ENCODE results near the gene MPND. TPM values are rescaled to one million over a fixed set of nuclear protein-coding genes. Genes with fewer than 3 reads are reported as not detected.

MPND gene
- polyA plus RNA-seq, 1 of the 3 experiments (the other 2 are of a cell fraction): 21.3 TPM

DNA sequence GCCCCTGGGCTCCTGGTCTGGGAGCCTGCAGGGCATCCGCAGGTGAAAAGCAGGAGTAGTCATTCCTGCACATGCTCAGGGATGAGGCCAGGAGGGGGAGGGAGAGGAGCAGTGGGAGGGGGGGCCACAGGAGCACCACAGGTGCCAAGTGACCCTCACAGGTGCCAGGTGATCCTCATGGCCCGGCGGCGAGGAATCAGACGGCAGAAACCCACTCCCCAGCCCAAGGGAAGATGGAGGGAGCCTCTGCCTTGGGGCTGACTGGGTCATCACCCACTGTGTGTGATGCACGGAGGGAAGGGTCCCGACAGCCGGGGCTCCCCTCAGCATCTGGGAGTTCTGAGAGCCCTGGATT is 29.6 kb downstream of the MPND start:
- WGBS (ENCODE audit: low lambda C conversion rate): 93% methylated on average over 8 of the region's 8 CpGs
- no peak overlapping the region for H3K4me2 ChIP-seq
- POLR2A ChIA-PET: interaction anchor here (0.6 kb wide), 1 partner anchor 81 kb away, joined by 3 read pairs; no protein-coding TSS in a partner anchor
- CTCF ChIA-PET: interaction anchor here (0.9 kb wide), 1 partner anchor 27 kb away, joined by 4 read pairs; the partner anchor contains the start of gene SH3GL1
- H4K20me1 ChIP-seq (ENCODE audit: insufficient read depth): peaks cover 26% of the 10 kb centered on the region; the same call in 1 of the 2 replicates
- no peaks in the 10 kb centered on the region for H3K27me3 ChIP-seq (ENCODE audit: insufficient read depth)
- no peak overlapping the region for H3K9ac ChIP-seq
- no peaks in the 10 kb centered on the region for H3K36me3 ChIP-seq (replicated peaks in 1 of 2; ENCODE audit: control insufficient read depth in 1 of 2, insufficient read depth in 2 of 2, low read length in 1 of 2)
- peak overlapping the region in 1 of 2 experiments; percentile 92; a peak in 2 of 4 replicates for H3K27ac ChIP-seq (ENCODE audit: low read depth in 2 of 2, low read length in 1 of 2)
- H3K9me3 ChIP-seq: no peaks in the 10 kb centered on the region
- H2AFZ ChIP-seq (ENCODE audit: low read depth): no peak overlapping the region
- no peak overlapping the region for H3K4me3 ChIP-seq (ENCODE audit: low read depth in 2 of 2, low read length in 1 of 2)
- TF ChIP-seq EP300 (IDR thresholded peaks at IDR 0.05; ENCODE audit: borderline replicate concordance in 1 of 2, low read depth in 1 of 2, low read length in 1 of 2) (no peak), RXRA (IDR thresholded peaks at IDR 0.05; ENCODE audit: borderline replicate concordance, low read depth) (no peak), GATA2 (CRISPR knock-in tag; IDR thresholded peaks at IDR 0.05) (no peak), EZH2phosphoT487 (IDR thresholded peaks at IDR 0.05; ENCODE audit: borderline replicate concordance, low read depth) (no peak), YY1 (IDR thresholded peaks at IDR 0.05; ENCODE audit: low read depth) (no peak)
- TF ChIP-seq, protein P1, sequence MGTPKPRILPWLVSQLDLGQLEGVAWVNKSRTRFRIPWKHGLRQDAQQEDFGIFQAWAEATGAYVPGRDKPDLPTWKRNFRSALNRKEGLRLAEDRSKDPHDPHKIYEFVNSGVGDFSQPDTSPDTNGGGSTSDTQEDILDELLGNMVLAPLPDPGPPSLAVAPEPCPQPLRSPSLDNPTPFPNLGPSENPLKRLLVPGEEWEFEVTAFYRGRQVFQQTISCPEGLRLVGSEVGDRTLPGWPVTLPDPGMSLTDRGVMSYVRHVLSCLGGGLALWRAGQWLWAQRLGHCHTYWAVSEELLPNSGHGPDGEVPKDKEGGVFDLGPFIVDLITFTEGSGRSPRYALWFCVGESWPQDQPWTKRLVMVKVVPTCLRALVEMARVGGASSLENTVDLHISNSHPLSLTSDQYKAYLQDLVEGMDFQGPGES (IDR thresholded peaks at IDR 0.05; ENCODE audit: low read depth, low read length): no peak
- H3K4me1 ChIP-seq (ENCODE audit: control insufficient read depth in 1 of 2, insufficient read depth in 2 of 2, low read depth in 1 of 2, low read length in 1 of 2): peaks cover 39 to 68% of the 10 kb centered on the region in 2 experiments
- peaks cover 12% of the 10 kb centered on the region for H3F3A ChIP-seq (replicated peaks; ENCODE audit: insufficient read depth)
- H3K9me2 ChIP-seq: no peaks in the 10 kb centered on the region
- H3K79me2 ChIP-seq (ENCODE audit: insufficient read depth): peaks cover 100% of the 10 kb centered on the region
- DNase-seq: no peak

DNA sequence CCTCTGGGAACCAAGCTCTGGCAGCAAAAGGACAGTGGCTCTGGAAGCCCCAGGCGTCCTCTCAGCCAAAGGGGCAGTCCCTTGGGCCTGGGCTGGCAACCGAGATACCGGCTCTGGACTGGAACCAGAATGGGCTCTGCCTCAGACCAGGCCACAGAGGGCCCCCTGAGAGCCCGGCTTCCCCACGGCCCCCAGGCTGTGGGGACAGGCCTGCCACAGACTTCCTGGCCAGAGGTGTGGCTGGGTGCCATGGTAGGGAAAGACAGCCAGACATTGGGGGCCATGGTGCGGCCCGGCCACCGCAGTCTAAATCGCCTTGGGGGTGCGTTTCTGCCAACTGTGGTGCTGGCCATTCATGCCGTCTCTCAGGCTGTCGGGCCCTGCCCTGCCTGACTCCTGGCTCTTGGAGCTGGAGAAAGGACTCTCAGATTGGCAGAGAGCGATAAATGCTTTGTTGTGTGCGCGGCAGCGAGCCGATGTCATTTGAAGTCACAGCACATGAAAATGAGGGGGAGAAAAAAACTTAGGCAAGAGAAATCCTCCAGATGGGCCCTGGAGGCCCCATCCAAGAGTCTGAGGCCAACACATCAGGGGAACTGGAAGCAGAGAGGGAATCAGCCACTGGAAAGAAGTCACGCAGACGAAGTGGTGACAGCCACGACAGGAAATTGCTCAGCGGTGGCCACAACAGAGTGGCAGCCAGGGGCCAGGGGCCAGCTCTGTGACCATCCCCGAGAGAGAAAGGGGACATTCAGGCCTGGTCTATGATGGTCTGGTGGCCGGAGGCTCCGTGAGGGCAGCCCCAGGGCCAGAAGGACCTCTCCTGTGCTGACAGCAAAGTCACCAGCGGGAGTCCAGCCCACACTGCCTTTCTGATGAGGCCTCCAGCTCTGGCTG is 30.5 kb downstream of the MPND start:
- no peaks in the 10 kb centered on the region for H3K9me3 ChIP-seq
- no peak for TF ChIP-seq FOXM1 (IDR thresholded peaks at IDR 0.05; ENCODE audit: low read depth)
- TF ChIP-seq GATA2 (CRISPR knock-in tag; IDR thresholded peaks at IDR 0.05): no peak
- TF ChIP-seq SMC3 (IDR thresholded peaks at IDR 0.05; ENCODE audit: low read depth, low read length): no peak
- no peak for TF ChIP-seq MXI1 (IDR thresholded peaks at IDR 0.05; ENCODE audit: low read depth, low read length)
- TF ChIP-seq, protein P1 (IDR thresholded peaks at IDR 0.05; ENCODE audit: low read depth, low read length): no peak
- TF ChIP-seq, protein P2, sequence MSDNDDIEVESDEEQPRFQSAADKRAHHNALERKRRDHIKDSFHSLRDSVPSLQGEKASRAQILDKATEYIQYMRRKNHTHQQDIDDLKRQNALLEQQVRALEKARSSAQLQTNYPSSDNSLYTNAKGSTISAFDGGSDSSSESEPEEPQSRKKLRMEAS (IDR thresholded peaks at IDR 0.05; ENCODE audit: low read depth): no peak
- TF ChIP-seq EZH2phosphoT487 (IDR thresholded peaks at IDR 0.05; ENCODE audit: borderline replicate concordance, low read depth): no peak
- TF ChIP-seq CHD2 (IDR thresholded peaks at IDR 0.05; ENCODE audit: low read length, partially characterized antibody): no peak
- TF ChIP-seq, protein P3, sequence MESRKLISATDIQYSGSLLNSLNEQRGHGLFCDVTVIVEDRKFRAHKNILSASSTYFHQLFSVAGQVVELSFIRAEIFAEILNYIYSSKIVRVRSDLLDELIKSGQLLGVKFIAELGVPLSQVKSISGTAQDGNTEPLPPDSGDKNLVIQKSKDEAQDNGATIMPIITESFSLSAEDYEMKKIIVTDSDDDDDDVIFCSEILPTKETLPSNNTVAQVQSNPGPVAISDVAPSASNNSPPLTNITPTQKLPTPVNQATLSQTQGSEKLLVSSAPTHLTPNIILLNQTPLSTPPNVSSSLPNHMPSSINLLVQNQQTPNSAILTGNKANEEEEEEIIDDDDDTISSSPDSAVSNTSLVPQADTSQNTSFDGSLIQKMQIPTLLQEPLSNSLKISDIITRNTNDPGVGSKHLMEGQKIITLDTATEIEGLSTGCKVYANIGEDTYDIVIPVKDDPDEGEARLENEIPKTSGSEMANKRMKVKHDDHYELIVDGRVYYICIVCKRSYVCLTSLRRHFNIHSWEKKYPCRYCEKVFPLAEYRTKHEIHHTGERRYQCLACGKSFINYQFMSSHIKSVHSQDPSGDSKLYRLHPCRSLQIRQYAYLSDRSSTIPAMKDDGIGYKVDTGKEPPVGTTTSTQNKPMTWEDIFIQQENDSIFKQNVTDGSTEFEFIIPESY (IDR thresholded peaks at IDR 0.05; ENCODE audit: borderline replicate concordance, low read depth): no peak
- TF ChIP-seq NRF1 (IDR thresholded peaks at IDR 0.05; ENCODE audit: low read depth, low read length): no peak
- TF ChIP-seq, protein P4, sequence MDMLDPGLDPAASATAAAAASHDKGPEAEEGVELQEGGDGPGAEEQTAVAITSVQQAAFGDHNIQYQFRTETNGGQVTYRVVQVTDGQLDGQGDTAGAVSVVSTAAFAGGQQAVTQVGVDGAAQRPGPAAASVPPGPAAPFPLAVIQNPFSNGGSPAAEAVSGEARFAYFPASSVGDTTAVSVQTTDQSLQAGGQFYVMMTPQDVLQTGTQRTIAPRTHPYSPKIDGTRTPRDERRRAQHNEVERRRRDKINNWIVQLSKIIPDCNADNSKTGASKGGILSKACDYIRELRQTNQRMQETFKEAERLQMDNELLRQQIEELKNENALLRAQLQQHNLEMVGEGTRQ (IDR thresholded peaks at IDR 0.05; ENCODE audit: borderline replicate concordance, low read depth, low read length): no peak
- H3K36me3 ChIP-seq (replicated peaks in 1 of 2; ENCODE audit: control insufficient read depth in 1 of 2, insufficient read depth in 2 of 2, low read length in 1 of 2): no peaks in the 10 kb centered on the region
- POLR2A ChIA-PET: interaction anchor here (1.9 kb wide), 1 partner anchor 31 kb away, joined by 8 read pairs; the partner anchor contains the start of gene MPND
- H3K27me3 ChIP-seq (ENCODE audit: insufficient read depth): no peaks in the 10 kb centered on the region
- H3K9me2 ChIP-seq: no peaks in the 10 kb centered on the region
- no peak for DNase-seq
- peaks cover 33 to 62% of the 10 kb centered on the region in 2 experiments for H3K4me1 ChIP-seq (ENCODE audit: control insufficient read depth in 1 of 2, insufficient read depth in 2 of 2, low read depth in 1 of 2, low read length in 1 of 2)
- H3K4me3 ChIP-seq (ENCODE audit: low read depth in 2 of 2, low read length in 1 of 2): no peak overlapping the region
- peak overlapping the region; percentile 80 to 92 for H3K27ac ChIP-seq (ENCODE audit: low read depth in 2 of 2, low read length in 1 of 2)
- CTCF ChIA-PET: interaction anchor here (1.5 to 4.8 kb wide), 4 partner anchors 11 to 107 kb away, joined by 4 to 16 read pairs (median 12); partner anchors contain the start of gene SH3GL1
- WGBS (ENCODE audit: low lambda C conversion rate): 82% methylated on average over 15 of the region's 25 CpGs
- peaks cover 12% of the 10 kb centered on the region for H3F3A ChIP-seq (replicated peaks; ENCODE audit: insufficient read depth)
- H4K20me1 ChIP-seq (ENCODE audit: insufficient read depth): peaks cover 25% of the 10 kb centered on the region
- H3K4me2 ChIP-seq: peak overlapping the region; percentile 72
- H3K79me2 ChIP-seq (ENCODE audit: insufficient read depth): peaks cover 100% of the 10 kb centered on the region
- H3K9ac ChIP-seq: peak overlapping the region; percentile 57
- no peak overlapping the region for H2AFZ ChIP-seq (ENCODE audit: low read depth)
